Measurements from ENCODE around the gene HACD1. TPM values are rescaled to one million over a fixed set of nuclear protein-coding genes. Genes with fewer than 3 reads are reported as not detected.
A peak's percentile ranks its signal among the peaks of the same experiment; 100 is the strongest.

The HACD1 gene
- total and polyA plus RNA-seq, 2 of the 4 experiments (the other 2 are of a cell fraction): 10.0 to 24.9 TPM

DNA sequence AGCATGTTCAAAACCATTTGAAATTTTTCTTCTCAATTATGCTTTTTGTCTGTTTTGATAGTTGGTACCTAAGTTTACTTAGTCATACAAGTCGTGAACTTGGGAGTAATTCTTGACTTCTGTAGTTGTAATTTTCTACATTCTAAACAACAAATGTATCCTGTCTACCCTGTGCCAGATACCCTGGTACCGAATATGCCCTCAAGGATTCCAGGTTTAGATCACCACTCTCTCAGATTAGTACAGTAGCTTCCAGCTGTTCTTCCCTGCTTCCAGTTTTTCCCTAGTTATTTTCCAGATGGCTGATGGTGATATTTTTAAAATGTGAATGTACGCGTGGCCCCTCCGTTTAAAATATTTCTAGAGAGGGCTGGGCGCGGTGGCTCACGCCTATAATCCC, 33.2 kb upstream of the HACD1 start:
- no peak overlapping the region for H4K91ac ChIP-seq (ENCODE audit: insufficient read depth, low read depth, low read length)
- no peak overlapping the region; the same call in 1 of the 2 replicates for H3K27ac ChIP-seq (ENCODE audit: insufficient read depth, low read length)
- no peak overlapping the region for H3K14ac ChIP-seq (replicated peaks; ENCODE audit: low read depth, low read length)
- H3K18ac ChIP-seq (ENCODE audit: low read depth, low read length): no peak overlapping the region; the same call in 1 of the 2 replicates
- no peak overlapping the region for H3K56ac ChIP-seq (ENCODE audit: extremely low read depth, insufficient read depth, low read length)
- ChIA-PET CTCF (interaction anchor here (0.8 kb wide), 1 partner anchor 87 kb away, joined by 3 read pairs; no protein-coding TSS in a partner anchor), POLR2A (ENCODE audit: unreplicated experiment) (no interaction called here)
- DNase-seq: no peak
- no peak overlapping the region for H3K23ac ChIP-seq (ENCODE audit: low read depth, low read length)
- peaks cover 2% of the 10 kb centered on the region; the same call in 1 of the 2 replicates for H3K36me3 ChIP-seq (ENCODE audit: control insufficient read depth, insufficient read depth, low read length)
- no peak overlapping the region for H2AK9ac ChIP-seq (replicated peaks; ENCODE audit: low read depth, low read length, poor library complexity)
- H2BK20ac ChIP-seq (ENCODE audit: low read depth, low read length): no peak overlapping the region
- in situ Hi-C loops (cut with MboI; ENCODE audit: low sequenced_read_pairs): no loop called here
- no peak for TF ChIP-seq SMC3 (IDR thresholded peaks at IDR 0.05; ENCODE audit: low read depth, low read length)
- TF ChIP-seq RAD21 (IDR thresholded peaks at IDR 0.05; ENCODE audit: low read length): no peak
- TF ChIP-seq CHD1 (IDR thresholded peaks at IDR 0.05; ENCODE audit: low read depth, low read length): no peak
- TF ChIP-seq MAZ (IDR thresholded peaks at IDR 0.05; ENCODE audit: borderline replicate concordance, low read depth, low read length): no peak
- no peak for TF ChIP-seq CEBPB (IDR thresholded peaks at IDR 0.05; ENCODE audit: low read depth, low read length)
- no peak for TF ChIP-seq BHLHE40 (IDR thresholded peaks at IDR 0.05; ENCODE audit: low read depth, low read length)
- TF ChIP-seq, protein P1, sequence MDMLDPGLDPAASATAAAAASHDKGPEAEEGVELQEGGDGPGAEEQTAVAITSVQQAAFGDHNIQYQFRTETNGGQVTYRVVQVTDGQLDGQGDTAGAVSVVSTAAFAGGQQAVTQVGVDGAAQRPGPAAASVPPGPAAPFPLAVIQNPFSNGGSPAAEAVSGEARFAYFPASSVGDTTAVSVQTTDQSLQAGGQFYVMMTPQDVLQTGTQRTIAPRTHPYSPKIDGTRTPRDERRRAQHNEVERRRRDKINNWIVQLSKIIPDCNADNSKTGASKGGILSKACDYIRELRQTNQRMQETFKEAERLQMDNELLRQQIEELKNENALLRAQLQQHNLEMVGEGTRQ (IDR thresholded peaks at IDR 0.05; ENCODE audit: low read depth, low read length): no peak
- no peak for TF ChIP-seq FOS (IDR thresholded peaks at IDR 0.05; ENCODE audit: low read depth, low read length)
- TF ChIP-seq, protein P2, sequence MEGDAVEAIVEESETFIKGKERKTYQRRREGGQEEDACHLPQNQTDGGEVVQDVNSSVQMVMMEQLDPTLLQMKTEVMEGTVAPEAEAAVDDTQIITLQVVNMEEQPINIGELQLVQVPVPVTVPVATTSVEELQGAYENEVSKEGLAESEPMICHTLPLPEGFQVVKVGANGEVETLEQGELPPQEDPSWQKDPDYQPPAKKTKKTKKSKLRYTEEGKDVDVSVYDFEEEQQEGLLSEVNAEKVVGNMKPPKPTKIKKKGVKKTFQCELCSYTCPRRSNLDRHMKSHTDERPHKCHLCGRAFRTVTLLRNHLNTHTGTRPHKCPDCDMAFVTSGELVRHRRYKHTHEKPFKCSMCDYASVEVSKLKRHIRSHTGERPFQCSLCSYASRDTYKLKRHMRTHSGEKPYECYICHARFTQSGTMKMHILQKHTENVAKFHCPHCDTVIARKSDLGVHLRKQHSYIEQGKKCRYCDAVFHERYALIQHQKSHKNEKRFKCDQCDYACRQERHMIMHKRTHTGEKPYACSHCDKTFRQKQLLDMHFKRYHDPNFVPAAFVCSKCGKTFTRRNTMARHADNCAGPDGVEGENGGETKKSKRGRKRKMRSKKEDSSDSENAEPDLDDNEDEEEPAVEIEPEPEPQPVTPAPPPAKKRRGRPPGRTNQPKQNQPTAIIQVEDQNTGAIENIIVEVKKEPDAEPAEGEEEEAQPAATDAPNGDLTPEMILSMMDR (conservative IDR thresholded peaks at IDR 0.05; ENCODE audit: low read depth, low read length): no peak
- TF ChIP-seq, protein P3, sequence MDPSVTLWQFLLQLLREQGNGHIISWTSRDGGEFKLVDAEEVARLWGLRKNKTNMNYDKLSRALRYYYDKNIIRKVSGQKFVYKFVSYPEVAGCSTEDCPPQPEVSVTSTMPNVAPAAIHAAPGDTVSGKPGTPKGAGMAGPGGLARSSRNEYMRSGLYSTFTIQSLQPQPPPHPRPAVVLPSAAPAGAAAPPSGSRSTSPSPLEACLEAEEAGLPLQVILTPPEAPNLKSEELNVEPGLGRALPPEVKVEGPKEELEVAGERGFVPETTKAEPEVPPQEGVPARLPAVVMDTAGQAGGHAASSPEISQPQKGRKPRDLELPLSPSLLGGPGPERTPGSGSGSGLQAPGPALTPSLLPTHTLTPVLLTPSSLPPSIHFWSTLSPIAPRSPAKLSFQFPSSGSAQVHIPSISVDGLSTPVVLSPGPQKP (IDR thresholded peaks at IDR 0.05; ENCODE audit: borderline replicate concordance, low read depth, low read length): no peak
- peaks cover 16 to 59% of the 10 kb centered on the region in 2 experiments; a peak in 3 of 4 replicates for H3K79me1 ChIP-seq (ENCODE audit: low read depth in 1 of 2, low read length in 2 of 2)
- no peak overlapping the region for H2AFZ ChIP-seq (replicated peaks; ENCODE audit: low read length, poor library complexity)
- peaks cover 8% of the 10 kb centered on the region; the same call in 1 of the 2 replicates for H3K9me1 ChIP-seq (ENCODE audit: insufficient read depth, low read length)
- peak overlapping the region; percentile 30 for H2BK5ac ChIP-seq (ENCODE audit: low read depth, low read length, poor library complexity, severe bottlenecking)
- H3K9ac ChIP-seq (ENCODE audit: low read depth, low read length): no peak overlapping the region
- no peak overlapping the region for H3K4ac ChIP-seq (ENCODE audit: low read depth, low read length)
- H4K20me1 ChIP-seq (ENCODE audit: insufficient read depth, low read length): peaks cover 48% of the 10 kb centered on the region; the same call in 1 of the 2 replicates
- ATAC-seq (ENCODE audit: low read depth): peak; percentile 11; the same call in 1 of the 2 replicates
- peaks cover 10% of the 10 kb centered on the region for H3K4me1 ChIP-seq (ENCODE audit: control insufficient read depth, insufficient read depth, low read length)
- no CpG with 5 or more reads among the region's 8 CpGs for WGBS, 2 experiments (ENCODE audit: extremely low coverage in 2 of 2, insufficient read length in 1 of 2)
- H4K5ac ChIP-seq (ENCODE audit: low read depth, low read length): 0 out of 2 replicates have a peak overlapping the region, but pooled peaks have one; percentile 27
- intact Hi-C loops (cut with micrococcal nuclease): no loop called here
- H2BK15ac ChIP-seq (ENCODE audit: low read depth, low read length): no peak overlapping the region
- no peaks in the 10 kb centered on the region for H3K9me3 ChIP-seq (ENCODE audit: control insufficient read depth, insufficient read depth, low read length)
- no peak overlapping the region for H2BK120ac ChIP-seq (ENCODE audit: low read depth, low read length)
- no peaks in the 10 kb centered on the region for H3K27me3 ChIP-seq (ENCODE audit: control insufficient read depth, insufficient read depth, low read length)
- no peak overlapping the region for H2AK5ac ChIP-seq (ENCODE audit: low read depth, low read length)
- dilution Hi-C loops (cut with HindIII; ENCODE audit: low sequenced_read_pairs, unreplicated experiment): no loop called here
- H4K8ac ChIP-seq (ENCODE audit: low read depth in 2 of 2, low read length in 2 of 2): no peak overlapping the region
- no TSS peak for BruUV-seq (replicated peaks)
- peak overlapping the region; percentile 36; the same call in 1 of the 2 replicates for H3K4me2 ChIP-seq (ENCODE audit: low read depth, low read length)
- no peak overlapping the region for H3K4me3 ChIP-seq (ENCODE audit: insufficient read depth, low read depth, low read length)

Data from IMR-90 (cell line).